Measurements from ENCODE around the gene SOX6.

DNA sequence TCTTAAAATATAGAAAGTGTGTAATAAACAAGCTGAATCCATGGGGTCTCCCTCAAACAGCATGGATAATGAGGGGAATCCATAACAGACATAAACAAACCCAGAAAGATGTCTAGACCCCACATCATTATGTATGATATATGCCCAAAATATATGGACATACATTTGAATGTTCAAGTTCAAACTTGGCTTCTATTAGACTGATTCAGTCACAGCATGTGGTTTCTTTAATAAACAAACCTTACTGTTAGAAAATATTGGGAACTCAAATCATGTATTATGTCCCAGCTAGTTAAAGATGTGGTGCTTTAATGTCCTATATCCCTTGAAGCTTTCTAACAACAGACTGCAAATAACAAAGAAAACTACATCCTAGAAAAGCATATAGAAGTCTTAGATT is 228.6 kb downstream of the SOX6 start:
- TF ChIP-seq, protein P1, sequence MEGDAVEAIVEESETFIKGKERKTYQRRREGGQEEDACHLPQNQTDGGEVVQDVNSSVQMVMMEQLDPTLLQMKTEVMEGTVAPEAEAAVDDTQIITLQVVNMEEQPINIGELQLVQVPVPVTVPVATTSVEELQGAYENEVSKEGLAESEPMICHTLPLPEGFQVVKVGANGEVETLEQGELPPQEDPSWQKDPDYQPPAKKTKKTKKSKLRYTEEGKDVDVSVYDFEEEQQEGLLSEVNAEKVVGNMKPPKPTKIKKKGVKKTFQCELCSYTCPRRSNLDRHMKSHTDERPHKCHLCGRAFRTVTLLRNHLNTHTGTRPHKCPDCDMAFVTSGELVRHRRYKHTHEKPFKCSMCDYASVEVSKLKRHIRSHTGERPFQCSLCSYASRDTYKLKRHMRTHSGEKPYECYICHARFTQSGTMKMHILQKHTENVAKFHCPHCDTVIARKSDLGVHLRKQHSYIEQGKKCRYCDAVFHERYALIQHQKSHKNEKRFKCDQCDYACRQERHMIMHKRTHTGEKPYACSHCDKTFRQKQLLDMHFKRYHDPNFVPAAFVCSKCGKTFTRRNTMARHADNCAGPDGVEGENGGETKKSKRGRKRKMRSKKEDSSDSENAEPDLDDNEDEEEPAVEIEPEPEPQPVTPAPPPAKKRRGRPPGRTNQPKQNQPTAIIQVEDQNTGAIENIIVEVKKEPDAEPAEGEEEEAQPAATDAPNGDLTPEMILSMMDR (IDR thresholded peaks at IDR 0.05) = no peak
- no peak for TF ChIP-seq EP300 (IDR thresholded peaks at IDR 0.05)
